Measurements from ENCODE around the gene SEC14L1. TPM values are rescaled to one million over a fixed set of nuclear protein-coding genes. Genes with fewer than 3 reads are reported as not detected.

SEC14L1 gene
- total RNA-seq, 1 experiment from 2014 or later = 78.6 TPM

GRCh38 chr17:77193653-77194052, 52.9 kb downstream of the SEC14L1 start:
- H3K4me3 ChIP-seq (ENCODE audit: low read depth, low read length, poor library complexity, severe bottlenecking) = no peak overlapping the region
- ChIA-PET POLR2A (ENCODE audit: low non-redundant PET) (no interaction called here), CTCF (no interaction called here)
- H3K4me1 ChIP-seq (ENCODE audit: insufficient read depth, low read length, poor library complexity, severe bottlenecking) = no peaks in the 10 kb centered on the region
- H3K27me3 ChIP-seq (replicated peaks; ENCODE audit: insufficient read depth, low read depth, low read length, poor library complexity) = no peaks in the 10 kb centered on the region
- H3K9me3 ChIP-seq (ENCODE audit: low read depth, low read length, poor library complexity, severe bottlenecking) = no peaks in the 10 kb centered on the region
- intact Hi-C loops (cut with micrococcal nuclease; ENCODE audit: unreplicated experiment) = no loop called here
- no peak for DNase-seq (ENCODE audit: low spot score)
- TF ChIP-seq, protein P1, sequence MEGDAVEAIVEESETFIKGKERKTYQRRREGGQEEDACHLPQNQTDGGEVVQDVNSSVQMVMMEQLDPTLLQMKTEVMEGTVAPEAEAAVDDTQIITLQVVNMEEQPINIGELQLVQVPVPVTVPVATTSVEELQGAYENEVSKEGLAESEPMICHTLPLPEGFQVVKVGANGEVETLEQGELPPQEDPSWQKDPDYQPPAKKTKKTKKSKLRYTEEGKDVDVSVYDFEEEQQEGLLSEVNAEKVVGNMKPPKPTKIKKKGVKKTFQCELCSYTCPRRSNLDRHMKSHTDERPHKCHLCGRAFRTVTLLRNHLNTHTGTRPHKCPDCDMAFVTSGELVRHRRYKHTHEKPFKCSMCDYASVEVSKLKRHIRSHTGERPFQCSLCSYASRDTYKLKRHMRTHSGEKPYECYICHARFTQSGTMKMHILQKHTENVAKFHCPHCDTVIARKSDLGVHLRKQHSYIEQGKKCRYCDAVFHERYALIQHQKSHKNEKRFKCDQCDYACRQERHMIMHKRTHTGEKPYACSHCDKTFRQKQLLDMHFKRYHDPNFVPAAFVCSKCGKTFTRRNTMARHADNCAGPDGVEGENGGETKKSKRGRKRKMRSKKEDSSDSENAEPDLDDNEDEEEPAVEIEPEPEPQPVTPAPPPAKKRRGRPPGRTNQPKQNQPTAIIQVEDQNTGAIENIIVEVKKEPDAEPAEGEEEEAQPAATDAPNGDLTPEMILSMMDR (conservative IDR thresholded peaks at IDR 0.05; ENCODE audit: low read depth, low read length) = no peak
- no peak for TF ChIP-seq EZH2 (IDR thresholded peaks at IDR 0.05; ENCODE audit: borderline replicate concordance, low read depth, low read length, poor library complexity, severe bottlenecking)
- no TSS peak for BruUV-seq (replicated peaks)
- H3K36me3 ChIP-seq (ENCODE audit: insufficient read depth, low read length, poor library complexity, severe bottlenecking) = peaks cover 33% of the 10 kb centered on the region
- H3K27ac ChIP-seq (ENCODE audit: low read depth, low read length, poor library complexity, severe bottlenecking) = no peak overlapping the region

- H3K27me3 ChIP-seq (replicated peaks; ENCODE audit: insufficient read depth, low read depth, low read length, poor library complexity) = no peaks in the 10 kb centered on the region
- no peak overlapping the region for H3K4me3 ChIP-seq (ENCODE audit: low read depth, low read length, poor library complexity, severe bottlenecking)
- ChIA-PET CTCF (no interaction called here), POLR2A (ENCODE audit: low non-redundant PET) (no interaction called here)
- no peaks in the 10 kb centered on the region for H3K9me3 ChIP-seq (ENCODE audit: low read depth, low read length, poor library complexity, severe bottlenecking)
- BruUV-seq (replicated peaks) = no TSS peak
- no peak overlapping the region for H3K27ac ChIP-seq (ENCODE audit: low read depth, low read length, poor library complexity, severe bottlenecking)
- intact Hi-C loops (cut with micrococcal nuclease; ENCODE audit: unreplicated experiment) = no loop called here
- TF ChIP-seq EZH2 (IDR thresholded peaks at IDR 0.05; ENCODE audit: borderline replicate concordance, low read depth, low read length, poor library complexity, severe bottlenecking) = no peak
- TF ChIP-seq, protein P1 (conservative IDR thresholded peaks at IDR 0.05; ENCODE audit: low read depth, low read length) = no peak
- H3K4me1 ChIP-seq (ENCODE audit: insufficient read depth, low read length, poor library complexity, severe bottlenecking) = no peaks in the 10 kb centered on the region
- H3K36me3 ChIP-seq (ENCODE audit: insufficient read depth, low read length, poor library complexity, severe bottlenecking) = peaks cover 33% of the 10 kb centered on the region
- DNase-seq (ENCODE audit: low spot score) = no peak
Observed at GRCh38 chr17:77194179-77194578, 53.4 kb downstream of the SEC14L1 start.

DNA sequence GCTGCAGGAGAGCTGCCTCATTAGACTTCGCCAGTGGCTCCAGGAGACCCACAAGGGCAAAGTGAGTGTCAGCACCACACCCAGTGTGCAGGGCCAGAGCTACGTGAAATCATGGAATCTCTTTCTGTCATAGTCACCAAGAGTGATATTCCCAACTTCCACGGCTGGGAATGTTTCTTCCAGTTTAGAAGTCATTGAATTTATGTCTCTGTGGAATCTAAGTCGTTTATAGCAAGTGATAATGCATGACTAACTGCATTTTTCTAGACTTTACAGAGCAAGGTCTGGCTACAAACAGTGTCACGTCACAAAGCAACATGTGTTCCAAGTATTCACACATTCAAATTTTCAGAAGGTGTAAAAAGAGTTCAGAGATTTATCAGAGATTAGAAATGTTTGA, 55.5 kb downstream of the SEC14L1 start:
- no peak for DNase-seq (ENCODE audit: low spot score)
- ChIA-PET CTCF (no interaction called here), POLR2A (ENCODE audit: low non-redundant PET) (no interaction called here)
- H3K4me3 ChIP-seq (ENCODE audit: low read depth, low read length, poor library complexity, severe bottlenecking) = no peak overlapping the region
- no peaks in the 10 kb centered on the region for H3K4me1 ChIP-seq (ENCODE audit: insufficient read depth, low read length, poor library complexity, severe bottlenecking)
- intact Hi-C loops (cut with micrococcal nuclease; ENCODE audit: unreplicated experiment) = no loop called here
- H3K27ac ChIP-seq (ENCODE audit: low read depth, low read length, poor library complexity, severe bottlenecking) = no peak overlapping the region
- no peaks in the 10 kb centered on the region for H3K9me3 ChIP-seq (ENCODE audit: low read depth, low read length, poor library complexity, severe bottlenecking)
- no peaks in the 10 kb centered on the region for H3K27me3 ChIP-seq (replicated peaks; ENCODE audit: insufficient read depth, low read depth, low read length, poor library complexity)
- no peak for TF ChIP-seq EZH2 (IDR thresholded peaks at IDR 0.05; ENCODE audit: borderline replicate concordance, low read depth, low read length, poor library complexity, severe bottlenecking)
- TF ChIP-seq, protein P1 (conservative IDR thresholded peaks at IDR 0.05; ENCODE audit: low read depth, low read length) = no peak
- peaks cover 43% of the 10 kb centered on the region for H3K36me3 ChIP-seq (ENCODE audit: insufficient read depth, low read length, poor library complexity, severe bottlenecking)
- BruUV-seq (replicated peaks) = no TSS peak

All from A673 (cell line).